Tibial nerve (tissue), 4 donors: ENCODE data around the gene AGMO. TPM values are rescaled to one million over a fixed set of nuclear protein-coding genes. Genes with fewer than 3 reads are reported as not detected.

Experiments used
- DNase-seq, 2 donors: peaks; one replicate each; pipeline ENCODE4 v3.0.0-alpha.2; 2019; ENCODE audit warnings: low spot score in 2 of 2
- H3K27ac ChIP-seq, 4 donors: fragments of 200-600 bp; sonication (generic) in 3 of 4; one replicate each; pipeline ENCODE4 v1.5.1; 2017 to 2019; ENCODE audit warnings: mild to moderate bottlenecking in 1 of 4
- H3K27me3 ChIP-seq, 2 donors: fragments of 200-600 bp; sonication (generic) in 1 of 2; one replicate each; pipeline versions ENCODE4 v1.5.1 to v1.6.0; 2017 to 2019
- H3K36me3 ChIP-seq, 3 donors: fragments of 200-600 bp; sonication (generic); one replicate each; pipeline ENCODE4 v1.5.1; 2018 to 2019
- H3K4me1 ChIP-seq, 4 donors: fragments of 200-600 bp; sonication (generic) in 3 of 4; one replicate each; pipeline ENCODE4 v1.5.1; 2017 to 2019
- H3K4me3 ChIP-seq, 4 donors: fragments of 200-600 bp; sonication (generic) in 3 of 4; one replicate each; pipeline ENCODE4 v1.5.1; 2017 to 2019; ENCODE audit warnings: mild to moderate bottlenecking in 1 of 4, moderate library complexity in 1 of 4
- H3K9me3 ChIP-seq, 4 donors: fragments of 200-600 bp; sonication (generic) in 3 of 4; one replicate each; pipeline ENCODE4 v1.5.1; 2017 to 2019
- CTCF ChIP-seq, 5 experiments: fragments of 200-600 bp in 3 of 5; fragments of 450-650 bp in 2 of 5; sonication (generic) in 3 of 5; IDR thresholded peaks; one replicate each; pipeline ENCODE4 v1.5.1; 2016 to 2019; ENCODE audit warnings: antibody characterized with exemption in 5 of 5, mild to moderate bottlenecking in 3 of 5, moderate library complexity in 2 of 5
- EP300 ChIP-seq, 2 donors: sonication (generic); formaldehyde crosslinking; IDR thresholded peaks; one replicate each; pipeline ENCODE4 v1.6.1; 2017; ENCODE audit warnings: antibody characterized with exemption in 2 of 2, mild to moderate bottlenecking in 1 of 2
- POLR2A ChIP-seq, 2 donors: fragments of 450-650 bp; IDR thresholded peaks; one replicate each; pipeline ENCODE4 v1.6.1; 2017; ENCODE audit warnings: antibody characterized with exemption in 2 of 2, mild to moderate bottlenecking in 2 of 2, moderate library complexity in 2 of 2
- WGBS, 2 donors: methylation state at CpG; one replicate each; pipeline ENCODE4 v1.1.5; 2018; 5-methylcytosine and 5-hydroxymethylcytosine counted together
- total RNA-seq, 4 donors: library from RNA; depleted of rRNA; stranded (reverse); fragments of >200 nt; gene quantifications; one replicate each; pipeline ENCODE4 v1.1.0, GENCODE V29; 2016

The AGMO gene
- 10 to 100 TPM in 1 of 4 donors, 1 to 10 TPM in 3; 2.4 to 14.0 (median 6.5) TPM for total RNA-seq

GRCh38 chr7:15561835-15562234, at the start of gene AGMO:
TSS of gene AGMO (minus strand) at chr7:15562015.
- H3K4me3 ChIP-seq = peak within 1 kb of the TSS; percentile 8 to 39 (median 23)
- WGBS, 2 donors = 31% methylated on average over 5 of the region's 5 CpGs
- peak in 1 of 2 donors; percentile 80 for TF ChIP-seq EP300 (IDR thresholded peaks at IDR 0.05)
- no peak for TF ChIP-seq CTCF (IDR thresholded peaks at IDR 0.05)
- TF ChIP-seq POLR2A (IDR thresholded peaks at IDR 0.05) = peak in 1 of 2 donors; percentile 26

GRCh38 chr7:15610503-15610902, 48.7 kb upstream of the AGMO start:
- Histone ChIP-seq H3K4me3 (no peak overlapping the region), H3K4me1 (peaks cover 0 to 20% (median 0%) of the 10 kb centered on the region in 4 donors), H3K27me3 (no peaks in the 10 kb centered on the region), H3K27ac (no peak overlapping the region), H3K9me3 (no peaks in the 10 kb centered on the region), H3K36me3 (no peaks in the 10 kb centered on the region)
- WGBS, 2 donors = 78 to 85% methylated on average over 2 of the region's 2 CpGs
- TF ChIP-seq POLR2A (IDR thresholded peaks at IDR 0.05) (no peak), EP300 (IDR thresholded peaks at IDR 0.05) (no peak), CTCF (IDR thresholded peaks at IDR 0.05) (no peak)
- DNase-seq = no peak

More at GRCh38 chr7:15561835-15562234, at the start of gene AGMO:
- Histone ChIP-seq H3K36me3 (no peaks in the 10 kb centered on the region), H3K27ac (peak within 1 kb of the TSS; percentile 46 to 76 (median 72)), H3K9me3 (no peaks in the 10 kb centered on the region), H3K4me1 (peaks cover 0 to 29% (median 2%) of the 10 kb centered on the region in 4 donors), H3K27me3 (no peaks in the 10 kb centered on the region)
- peak; percentile 76 to 87 for DNase-seq

- 80 to 82% methylated on average over 2 of the region's 2 CpGs for WGBS, 2 donors
- no peak for DNase-seq
- Histone ChIP-seq H3K27me3 (no peaks in the 10 kb centered on the region), H3K36me3 (no peaks in the 10 kb centered on the region), H3K9me3 (no peaks in the 10 kb centered on the region), H3K27ac (no peak overlapping the region), H3K4me3 (no peak overlapping the region), H3K4me1 (peaks cover 0 to 20% (median 0%) of the 10 kb centered on the region in 4 donors)
- no peak for TF ChIP-seq EP300 (IDR thresholded peaks at IDR 0.05)
- TF ChIP-seq POLR2A (IDR thresholded peaks at IDR 0.05) = no peak
- no peak for TF ChIP-seq CTCF (IDR thresholded peaks at IDR 0.05)
Observed at GRCh38 chr7:15609287-15609686, 47.5 kb upstream of the AGMO start.

GRCh38 chr7:15607529-15608210, 45.9 kb upstream of the AGMO start:
- TF ChIP-seq EP300 (IDR thresholded peaks at IDR 0.05) (no peak), CTCF (IDR thresholded peaks at IDR 0.05) (no peak), POLR2A (IDR thresholded peaks at IDR 0.05) (no peak)

GRCh38 chr7:15606561-15606960, 44.7 kb upstream of the AGMO start:
- WGBS, 2 donors = 70 to 79% methylated on average over 3 of the region's 3 CpGs

More at GRCh38 chr7:15607529-15608210, 45.9 kb upstream of the AGMO start:
- no peak for DNase-seq
- Histone ChIP-seq H3K27ac (peak overlapping the region in 2 of 4 donors; percentile 26 to 39), H3K9me3 (no peaks in the 10 kb centered on the region), H3K4me1 (peaks cover 0 to 13% (median 0%) of the 10 kb centered on the region in 4 donors), H3K4me3 (no peak overlapping the region), H3K27me3 (no peaks in the 10 kb centered on the region), H3K36me3 (no peaks in the 10 kb centered on the region)
- 78 to 79% methylated on average over 5 of the region's 5 CpGs for WGBS, 2 donors

More at GRCh38 chr7:15606561-15606960, 44.7 kb upstream of the AGMO start:
- Histone ChIP-seq H3K9me3 (no peaks in the 10 kb centered on the region), H3K4me1 (peaks cover 0 to 10% (median 0%) of the 10 kb centered on the region in 4 donors), H3K27ac (no peak overlapping the region), H3K27me3 (no peaks in the 10 kb centered on the region), H3K36me3 (no peaks in the 10 kb centered on the region), H3K4me3 (no peak overlapping the region)
- TF ChIP-seq CTCF (IDR thresholded peaks at IDR 0.05) = no peak
- DNase-seq = no peak
